ENCODE results near the gene BEGAIN.

Gene BEGAIN

DNA sequence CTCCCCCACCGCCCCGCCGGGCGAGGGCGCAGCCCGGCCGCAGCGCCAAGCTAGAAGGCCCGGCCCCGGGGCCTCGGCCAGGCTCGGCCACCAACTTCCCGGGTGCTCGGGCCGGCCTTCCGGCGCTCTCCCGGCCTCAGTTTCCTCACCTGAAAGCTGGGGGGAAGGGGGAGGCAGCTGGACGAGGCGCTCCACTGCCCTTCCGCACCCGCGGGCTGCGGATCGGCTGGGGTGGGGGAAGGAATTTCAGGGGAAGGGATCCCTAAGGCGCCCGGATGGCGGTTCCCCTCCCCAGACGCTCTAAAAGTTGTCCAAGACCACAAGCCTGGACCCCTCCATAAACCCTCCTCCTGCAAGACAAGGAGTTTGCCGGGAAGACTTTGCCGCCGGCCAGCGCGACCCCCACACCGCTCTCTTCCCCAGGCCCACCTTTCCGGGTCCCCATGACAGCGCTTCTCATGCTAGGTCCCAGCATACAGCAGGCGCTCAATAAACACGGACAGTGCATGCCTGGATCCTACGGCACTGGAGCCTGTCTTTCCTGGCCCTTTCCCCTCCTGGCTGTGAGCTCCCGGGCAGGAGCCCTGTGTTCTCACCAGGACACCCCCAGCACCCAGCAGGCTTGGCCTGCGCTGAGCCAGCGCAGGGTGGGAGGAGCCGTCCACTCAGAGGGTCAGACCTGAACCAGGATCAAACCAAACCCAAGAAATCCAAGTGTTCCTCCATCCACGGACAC, 18.1 kb downstream of the BEGAIN start:
- Histone ChIP-seq H3K9ac (ENCODE audit: low read length) (no peak overlapping the region), H3K79me2 (ENCODE audit: insufficient read depth, low read length) (no peaks in the 10 kb centered on the region), H3K27me3 (ENCODE audit: insufficient read depth, low read length) (no peaks in the 10 kb centered on the region), H4K20me1 (ENCODE audit: insufficient read depth, low read length) (no peaks in the 10 kb centered on the region), H3F3A (ENCODE audit: insufficient read depth, low read length) (no peaks in the 10 kb centered on the region), H3K9me2 (ENCODE audit: low read depth, low read length) (no peaks in the 10 kb centered on the region), H3K4me3 (ENCODE audit: low read depth, low read length, poor library complexity, severe bottlenecking) (no peak overlapping the region), H3K4me1 (ENCODE audit: insufficient read depth, low read length, severe bottlenecking) (no peaks in the 10 kb centered on the region), H3K36me3 (ENCODE audit: insufficient read depth, low read length) (no peaks in the 10 kb centered on the region), H3K9me3 (ENCODE audit: low read length) (no peaks in the 10 kb centered on the region), H3K27ac (ENCODE audit: low read depth, low read length, poor library complexity, severe bottlenecking) (no peak overlapping the region), H3K4me2 (ENCODE audit: low read length) (no peak overlapping the region), H2AFZ (ENCODE audit: low read length) (no peak overlapping the region)
- TF ChIP-seq EZH2 (IDR thresholded peaks at IDR 0.05; ENCODE audit: borderline replicate concordance, low read length) = no peak

DNA sequence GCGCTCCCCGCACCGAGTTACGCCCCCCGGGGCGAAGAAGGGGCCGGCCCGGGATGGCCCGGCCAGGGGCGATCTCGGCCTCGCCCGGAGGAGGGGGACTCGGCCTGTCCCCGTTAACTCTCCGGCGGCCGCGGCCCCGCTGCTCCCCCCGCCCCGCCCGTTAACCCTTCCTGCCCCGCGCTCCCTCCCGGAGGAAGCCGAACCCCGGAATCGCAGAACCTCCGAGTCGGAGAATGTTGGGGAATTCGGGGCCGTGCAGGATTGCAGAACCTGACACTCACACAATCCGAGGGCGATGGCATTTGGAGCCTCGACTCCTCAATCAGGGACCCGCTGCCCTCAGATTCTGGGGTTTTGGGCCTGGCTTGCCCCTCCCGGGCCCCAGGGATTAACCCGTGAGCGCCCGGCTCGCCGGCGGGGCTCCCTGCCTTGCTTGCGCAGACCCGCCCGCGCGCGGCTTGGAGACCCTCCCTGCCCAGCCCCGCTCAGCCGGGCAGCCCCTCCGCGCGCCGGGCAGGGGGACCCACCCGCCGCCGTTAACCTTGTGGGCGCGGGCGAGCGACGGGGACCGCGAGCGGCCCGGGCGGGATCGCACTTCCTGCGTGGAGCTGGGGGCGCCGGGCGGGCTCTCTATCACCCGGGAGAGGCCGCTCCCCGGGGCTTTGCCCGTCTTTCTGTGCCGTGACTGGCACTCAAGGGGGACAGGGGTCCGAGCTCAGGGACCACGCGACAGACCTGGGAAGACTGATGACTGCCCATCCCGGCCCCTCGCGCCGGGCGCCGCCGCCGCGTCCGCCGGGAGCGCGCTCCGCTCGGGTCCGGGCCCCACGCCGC, 18.8 kb downstream of the BEGAIN start:
- Histone ChIP-seq H4K20me1 (ENCODE audit: insufficient read depth, low read length) (no peaks in the 10 kb centered on the region), H3K4me2 (ENCODE audit: low read length) (no peak overlapping the region), H3K9me3 (ENCODE audit: low read length) (no peaks in the 10 kb centered on the region), H3K4me3 (ENCODE audit: low read depth, low read length, poor library complexity, severe bottlenecking) (no peak overlapping the region), H3K27ac (ENCODE audit: low read depth, low read length, poor library complexity, severe bottlenecking) (no peak overlapping the region), H3K27me3 (ENCODE audit: insufficient read depth, low read length) (no peaks in the 10 kb centered on the region), H3K79me2 (ENCODE audit: insufficient read depth, low read length) (no peaks in the 10 kb centered on the region), H3K9me2 (ENCODE audit: low read depth, low read length) (no peaks in the 10 kb centered on the region), H3K9ac (ENCODE audit: low read length) (no peak overlapping the region), H2AFZ (ENCODE audit: low read length) (no peak overlapping the region), H3K36me3 (ENCODE audit: insufficient read depth, low read length) (no peaks in the 10 kb centered on the region), H3F3A (ENCODE audit: insufficient read depth, low read length) (no peaks in the 10 kb centered on the region), H3K4me1 (ENCODE audit: insufficient read depth, low read length, severe bottlenecking) (no peaks in the 10 kb centered on the region)
- TF ChIP-seq EZH2 (IDR thresholded peaks at IDR 0.05; ENCODE audit: borderline replicate concordance, low read length) = no peak
- TF ChIP-seq, protein P1, sequence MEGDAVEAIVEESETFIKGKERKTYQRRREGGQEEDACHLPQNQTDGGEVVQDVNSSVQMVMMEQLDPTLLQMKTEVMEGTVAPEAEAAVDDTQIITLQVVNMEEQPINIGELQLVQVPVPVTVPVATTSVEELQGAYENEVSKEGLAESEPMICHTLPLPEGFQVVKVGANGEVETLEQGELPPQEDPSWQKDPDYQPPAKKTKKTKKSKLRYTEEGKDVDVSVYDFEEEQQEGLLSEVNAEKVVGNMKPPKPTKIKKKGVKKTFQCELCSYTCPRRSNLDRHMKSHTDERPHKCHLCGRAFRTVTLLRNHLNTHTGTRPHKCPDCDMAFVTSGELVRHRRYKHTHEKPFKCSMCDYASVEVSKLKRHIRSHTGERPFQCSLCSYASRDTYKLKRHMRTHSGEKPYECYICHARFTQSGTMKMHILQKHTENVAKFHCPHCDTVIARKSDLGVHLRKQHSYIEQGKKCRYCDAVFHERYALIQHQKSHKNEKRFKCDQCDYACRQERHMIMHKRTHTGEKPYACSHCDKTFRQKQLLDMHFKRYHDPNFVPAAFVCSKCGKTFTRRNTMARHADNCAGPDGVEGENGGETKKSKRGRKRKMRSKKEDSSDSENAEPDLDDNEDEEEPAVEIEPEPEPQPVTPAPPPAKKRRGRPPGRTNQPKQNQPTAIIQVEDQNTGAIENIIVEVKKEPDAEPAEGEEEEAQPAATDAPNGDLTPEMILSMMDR (IDR thresholded peaks at IDR 0.05; ENCODE audit: low read length) = no peak

- Histone ChIP-seq H3F3A (ENCODE audit: insufficient read depth, low read length) (no peaks in the 10 kb centered on the region), H3K9me2 (ENCODE audit: low read depth, low read length) (no peaks in the 10 kb centered on the region), H2AFZ (ENCODE audit: low read length) (no peak overlapping the region), H3K9ac (ENCODE audit: low read length) (no peak overlapping the region), H3K36me3 (ENCODE audit: insufficient read depth, low read length) (no peaks in the 10 kb centered on the region), H3K27ac (ENCODE audit: low read depth, low read length, poor library complexity, severe bottlenecking) (no peak overlapping the region), H4K20me1 (ENCODE audit: insufficient read depth, low read length) (no peaks in the 10 kb centered on the region), H3K79me2 (ENCODE audit: insufficient read depth, low read length) (no peaks in the 10 kb centered on the region), H3K4me1 (ENCODE audit: insufficient read depth, low read length, severe bottlenecking) (no peaks in the 10 kb centered on the region), H3K9me3 (ENCODE audit: low read length) (no peaks in the 10 kb centered on the region), H3K4me2 (ENCODE audit: low read length) (no peak overlapping the region), H3K4me3 (ENCODE audit: low read depth, low read length, poor library complexity, severe bottlenecking) (no peak overlapping the region), H3K27me3 (ENCODE audit: insufficient read depth, low read length) (no peaks in the 10 kb centered on the region)
- TF ChIP-seq EZH2 (IDR thresholded peaks at IDR 0.05; ENCODE audit: borderline replicate concordance, low read length) = no peak
- TF ChIP-seq, protein P1 (IDR thresholded peaks at IDR 0.05; ENCODE audit: low read length) = no peak
Observed at GRCh38 chr14:100567877-100568163, 19.4 kb downstream of the BEGAIN start.

Measured in OCI-LY1 (cell line).